Activated B cell treated with CpG ODN at 0.5 μM for 24 hours (primary cell): Measurements from ENCODE around the gene TGDS. TPM values are rescaled to one million over a fixed set of nuclear protein-coding genes. Genes with fewer than 3 reads are reported as not detected.

Experiments
- ATAC-seq: fragments of 200-7000 bp; cut with Tn5 transposase; one replicate; pipeline ENCODE4 v1.10.0; 2021; ENCODE audit warnings: low read depth, mild to moderate bottlenecking, moderate library complexity
- CTCF ChIA-PET: fragments of 350-600 bp; sonication (Branson Sonifier 250); formaldehyde crosslinking; loops from one replicate; lab custom pipeline; 2021; ENCODE audit warnings: antibody characterized with exemption; lab: Charles Lee
- POLR2A ChIA-PET: fragments of 350-600 bp; sonication (Branson Sonifier 250); formaldehyde crosslinking; loops from one replicate; lab custom pipeline; 2021; ENCODE audit warnings: antibody characterized with exemption; lab: Charles Lee
- DNase-seq: peaks from one replicate; pipeline ENCODE4 v3.0.0; 2022
- H3K27ac Mint-ChIP-seq: one replicate; pipeline ENCODE4 v1.8.0; 2020; ENCODE audit warnings: mixed read lengths
- H3K27me3 Mint-ChIP-seq: one replicate; pipeline ENCODE4 v1.8.0; 2021; ENCODE audit warnings: mixed read lengths
- H3K36me3 Mint-ChIP-seq: one replicate; pipeline ENCODE4 v1.8.0; 2021; ENCODE audit warnings: low read depth, mixed read lengths
- H3K4me1 Mint-ChIP-seq: one replicate; pipeline ENCODE4 v1.8.0; 2021; ENCODE audit warnings: mixed read lengths
- H3K4me3 Mint-ChIP-seq: one replicate; pipeline ENCODE4 v1.8.0; 2020; ENCODE audit warnings: mild to moderate bottlenecking, mixed read lengths
- H3K9me3 Mint-ChIP-seq: one replicate; pipeline ENCODE4 v1.8.0; 2020; ENCODE audit warnings: mixed read lengths
- CTCF ChIP-seq: fragments of 200-600 bp; IDR thresholded peaks from one replicate; pipeline ENCODE4 v1.8.0; 2022; ENCODE audit warnings: antibody characterized with exemption, mild to moderate bottlenecking
- intact Hi-C: fragments of 100-400 bp; cut with micrococcal nuclease; formaldehyde crosslinking; loops from one replicate; pipeline ENCODE4 v1.15.1; 2024
- total RNA-seq: library from RNA; stranded (reverse); gene quantifications from 2 replicates; pipeline ENCODE4 v1.2.3, GENCODE V29; 2022

TGDS gene
- total RNA-seq, 1 donor from 2014 or later: 12.7 TPM

DNA sequence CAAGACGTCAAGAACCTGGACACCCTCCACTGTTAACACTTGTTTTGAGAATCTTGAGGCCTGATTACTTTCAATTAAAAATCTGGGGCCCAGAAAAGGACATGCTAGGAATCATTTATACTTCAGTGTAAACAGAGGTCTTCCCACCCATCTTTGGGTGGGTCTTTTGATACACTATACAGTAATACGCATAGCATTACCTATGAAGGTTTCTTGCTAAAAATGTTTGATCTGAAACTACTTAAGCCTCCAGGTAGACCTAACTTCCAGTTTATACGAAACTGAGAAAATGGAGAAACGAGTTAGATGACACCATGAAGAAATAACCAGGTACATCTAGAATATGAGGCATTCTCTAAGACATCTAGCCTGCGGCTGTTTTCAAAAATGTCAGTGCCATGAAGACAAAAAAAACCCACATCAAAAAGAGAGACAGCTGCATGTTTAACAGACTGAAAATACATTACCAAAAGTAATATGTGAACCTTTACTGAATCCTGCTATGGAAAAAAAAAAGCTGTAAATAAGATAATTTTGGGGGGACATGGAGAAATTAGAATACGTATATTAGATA is 36.6 kb downstream of the TGDS start:
- ATAC-seq (no peak), DNase-seq (no peak)
- H3K4me3 Mint-ChIP-seq: no peak overlapping the region

GRCh38 chr13:94558716-94559115 is 37.2 kb downstream of the TGDS start:
- no peak overlapping the region for H3K27ac Mint-ChIP-seq

More for the DNA sequence above, 36.6 kb downstream of the TGDS start:
- intact Hi-C loops: no loop called here
- ChIA-PET POLR2A (no interaction called here), CTCF (no interaction called here)
- no peak overlapping the region for H3K27ac Mint-ChIP-seq
- H3K27me3 Mint-ChIP-seq: no peaks in the 10 kb centered on the region
- no peak for TF ChIP-seq CTCF
- no peaks in the 10 kb centered on the region for H3K9me3 Mint-ChIP-seq
- no peaks in the 10 kb centered on the region for H3K4me1 Mint-ChIP-seq
- peaks cover 3% of the 10 kb centered on the region for H3K36me3 Mint-ChIP-seq

DNA sequence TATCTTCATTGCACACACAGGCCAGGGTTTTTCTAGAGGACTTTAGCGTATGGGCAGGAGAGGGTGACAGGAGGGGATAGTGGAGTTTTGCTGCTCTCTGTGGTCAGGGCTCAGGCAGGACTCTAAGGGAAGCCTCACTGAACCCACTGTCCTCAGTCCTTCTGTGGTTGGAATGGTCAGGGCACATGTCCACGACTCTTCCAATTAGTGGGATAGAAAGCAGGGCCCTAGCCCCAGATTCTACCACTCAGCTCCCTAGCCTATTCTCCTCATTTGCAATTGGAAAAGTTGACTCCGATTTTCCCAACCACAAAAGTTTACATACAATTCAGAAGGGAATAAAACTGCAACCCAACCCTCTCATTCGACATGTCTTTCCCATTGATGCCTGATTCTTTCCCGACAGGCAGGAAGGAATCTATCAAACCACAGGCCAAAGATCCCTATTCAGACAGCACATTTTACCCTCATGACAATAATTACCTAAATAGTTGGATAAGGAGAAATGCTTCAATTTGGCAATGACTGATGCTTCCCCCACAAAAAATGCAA is 38.2 kb downstream of the TGDS start:
- no peak overlapping the region for H3K4me3 Mint-ChIP-seq
- DNase-seq (no peak), ATAC-seq (no peak)
- H3K36me3 Mint-ChIP-seq: no peaks in the 10 kb centered on the region
- ChIA-PET CTCF (no interaction called here), POLR2A (no interaction called here)
- no peak overlapping the region for H3K27ac Mint-ChIP-seq
- H3K9me3 Mint-ChIP-seq: no peaks in the 10 kb centered on the region
- no peaks in the 10 kb centered on the region for H3K27me3 Mint-ChIP-seq
- intact Hi-C loops: no loop called here
- H3K4me1 Mint-ChIP-seq: no peaks in the 10 kb centered on the region
- no peak for TF ChIP-seq CTCF

More at GRCh38 chr13:94558716-94559115, 37.2 kb downstream of the TGDS start:
- ChIA-PET CTCF (no interaction called here), POLR2A (no interaction called here)
- no peak for TF ChIP-seq CTCF
- Mint-ChIP-seq H3K27me3 (no peaks in the 10 kb centered on the region), H3K9me3 (no peaks in the 10 kb centered on the region), H3K36me3 (peaks cover 3% of the 10 kb centered on the region), H3K4me3 (no peak overlapping the region), H3K4me1 (no peaks in the 10 kb centered on the region)
- ATAC-seq (no peak), DNase-seq (no peak)
- intact Hi-C loops: no loop called here

- CTCF ChIA-PET: no interaction called here
Observed at GRCh38 chr13:94556621-94557020, 39.3 kb downstream of the TGDS start.

DNA sequence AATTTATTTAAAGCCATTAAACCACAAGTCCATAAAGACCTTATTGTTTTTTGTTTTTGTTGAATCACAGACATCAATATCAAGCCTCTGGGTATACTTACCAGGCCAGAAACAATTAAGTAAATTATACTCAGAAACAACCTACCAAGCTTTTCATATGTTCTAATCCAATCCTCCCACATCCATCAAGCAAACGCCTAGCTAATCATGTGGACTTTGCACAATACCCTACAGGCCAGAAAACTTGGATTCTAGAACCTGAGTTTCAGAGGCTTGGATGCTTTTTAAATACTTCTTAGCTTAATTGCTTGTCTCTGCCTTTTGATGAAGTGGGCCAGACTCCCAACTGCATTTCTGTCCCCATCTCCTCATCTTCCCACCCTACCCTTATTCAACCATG is 39.9 kb downstream of the TGDS start:
- ATAC-seq: no peak
- Mint-ChIP-seq H3K9me3 (no peaks in the 10 kb centered on the region), H3K27me3 (no peaks in the 10 kb centered on the region), H3K36me3 (no peaks in the 10 kb centered on the region), H3K4me3 (no peak overlapping the region), H3K4me1 (peaks cover 7% of the 10 kb centered on the region), H3K27ac (no peak overlapping the region)
- POLR2A ChIA-PET: no interaction called here
- TF ChIP-seq CTCF: no peak
- DNase-seq: no peak
- CTCF ChIA-PET: no interaction called here
- intact Hi-C loops: no loop called here

More at GRCh38 chr13:94556621-94557020, 39.3 kb downstream of the TGDS start:
- no peak overlapping the region for H3K4me3 Mint-ChIP-seq
- no peaks in the 10 kb centered on the region for H3K9me3 Mint-ChIP-seq
- ATAC-seq (no peak), DNase-seq (no peak)
- H3K36me3 Mint-ChIP-seq: no peaks in the 10 kb centered on the region
- no peaks in the 10 kb centered on the region for H3K27me3 Mint-ChIP-seq
- no peak for TF ChIP-seq CTCF
- POLR2A ChIA-PET: no interaction called here
- intact Hi-C loops: no loop called here
- no peak overlapping the region for H3K27ac Mint-ChIP-seq
- H3K4me1 Mint-ChIP-seq: peaks cover 2% of the 10 kb centered on the region
